NCI-H2171 (cell line): ENCODE results near the gene BBIP1.
"Not testable (repeated sequence)": the region's sequence is repeated elsewhere in the genome, so short reads cannot be mapped to it uniquely, and the experiment has no call there.

Source experiments
- DNase-seq: peaks from one replicate; lab custom pipeline; 2025; lab: John Stamatoyannopoulos, UW

Gene BBIP1

GRCh38 chr10:110919971-110920881 lies 1.2 kb upstream of the BBIP1 start:
- DNase-seq: no peak

GRCh38 chr10:110919349-110919931 lies 460 bp upstream of the BBIP1 start, which contains the start of gene SHOC2:
Gene SHOC2 (plus strand): TSS chr10:110919604. CDS start chr10:110964359, 44,755 bp downstream.
- DNase-seq: peak; percentile 96

- no peak for DNase-seq
Observed at GRCh38 chr10:110918269-110918642, 724 bp downstream of the BBIP1 start.

DNA sequence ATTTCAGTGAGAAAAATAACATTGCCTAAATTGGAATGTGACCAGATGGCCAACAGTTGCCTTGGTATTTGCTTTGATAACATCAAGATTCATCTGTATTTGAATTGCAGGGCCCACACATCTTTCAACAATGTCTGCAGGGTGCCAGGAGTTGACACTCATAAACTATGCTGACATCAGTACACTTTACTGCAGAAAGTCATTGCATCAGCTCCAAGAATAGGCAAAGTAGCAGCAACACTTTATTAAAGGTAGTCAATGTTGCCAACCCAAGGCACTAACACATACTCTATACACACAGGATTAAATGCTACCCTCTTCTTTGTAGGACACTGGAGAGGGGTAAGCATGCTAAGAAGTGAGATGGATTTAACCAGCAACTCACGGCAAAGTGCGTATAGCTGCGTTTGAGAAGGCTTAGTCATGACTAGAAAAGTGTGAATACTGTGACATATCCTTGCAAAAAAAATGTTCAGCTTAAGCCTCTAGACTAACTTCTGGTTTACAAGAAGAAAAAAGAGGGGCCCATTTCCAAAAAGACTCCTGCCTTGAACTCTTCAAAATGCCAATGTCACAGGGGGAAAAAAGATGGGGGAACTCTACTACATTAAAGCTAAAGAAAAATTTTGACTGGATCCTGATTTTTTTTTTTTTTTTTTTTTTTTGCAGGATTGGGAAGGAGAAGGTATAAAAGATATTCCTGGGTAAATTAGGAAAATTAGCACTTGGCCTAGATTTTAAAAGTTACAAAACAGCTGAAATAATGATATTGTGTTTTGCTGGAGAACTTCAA lies 2.2 kb downstream of the BBIP1 start:
- no peak for DNase-seq

- DNase-seq: not testable (repeated sequence)
Observed at GRCh38 chr10:110915600-110915999, 3.4 kb downstream of the BBIP1 start.

- no peak for DNase-seq
Observed at GRCh38 chr10:110915035-110915434, 3.9 kb downstream of the BBIP1 start.

- DNase-seq: no peak
Observed at GRCh38 chr10:110914431-110914830, 4.5 kb downstream of the BBIP1 start.

DNA sequence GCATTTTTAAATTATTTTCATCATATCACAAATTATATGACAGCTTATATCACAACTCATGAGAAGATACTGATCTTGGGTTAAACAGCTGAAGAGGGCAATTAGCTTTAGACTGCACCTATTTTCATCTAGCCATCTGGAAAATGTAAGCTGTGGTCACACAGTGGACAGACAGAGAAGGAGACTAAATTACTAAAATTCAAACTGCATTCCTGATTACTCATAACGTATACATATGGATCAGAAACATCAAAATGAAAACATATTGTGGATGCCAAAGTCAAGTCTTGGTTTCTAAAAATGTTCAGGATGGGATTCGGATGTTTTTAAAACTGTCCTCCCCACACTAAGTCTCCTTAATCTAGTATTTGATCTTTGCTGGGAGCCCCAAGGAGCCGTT lies 6.6 kb downstream of the BBIP1 start:
- no peak for DNase-seq

GRCh38 chr10:110910138-110910537 lies 8.8 kb downstream of the BBIP1 start:
- DNase-seq: no peak

DNA sequence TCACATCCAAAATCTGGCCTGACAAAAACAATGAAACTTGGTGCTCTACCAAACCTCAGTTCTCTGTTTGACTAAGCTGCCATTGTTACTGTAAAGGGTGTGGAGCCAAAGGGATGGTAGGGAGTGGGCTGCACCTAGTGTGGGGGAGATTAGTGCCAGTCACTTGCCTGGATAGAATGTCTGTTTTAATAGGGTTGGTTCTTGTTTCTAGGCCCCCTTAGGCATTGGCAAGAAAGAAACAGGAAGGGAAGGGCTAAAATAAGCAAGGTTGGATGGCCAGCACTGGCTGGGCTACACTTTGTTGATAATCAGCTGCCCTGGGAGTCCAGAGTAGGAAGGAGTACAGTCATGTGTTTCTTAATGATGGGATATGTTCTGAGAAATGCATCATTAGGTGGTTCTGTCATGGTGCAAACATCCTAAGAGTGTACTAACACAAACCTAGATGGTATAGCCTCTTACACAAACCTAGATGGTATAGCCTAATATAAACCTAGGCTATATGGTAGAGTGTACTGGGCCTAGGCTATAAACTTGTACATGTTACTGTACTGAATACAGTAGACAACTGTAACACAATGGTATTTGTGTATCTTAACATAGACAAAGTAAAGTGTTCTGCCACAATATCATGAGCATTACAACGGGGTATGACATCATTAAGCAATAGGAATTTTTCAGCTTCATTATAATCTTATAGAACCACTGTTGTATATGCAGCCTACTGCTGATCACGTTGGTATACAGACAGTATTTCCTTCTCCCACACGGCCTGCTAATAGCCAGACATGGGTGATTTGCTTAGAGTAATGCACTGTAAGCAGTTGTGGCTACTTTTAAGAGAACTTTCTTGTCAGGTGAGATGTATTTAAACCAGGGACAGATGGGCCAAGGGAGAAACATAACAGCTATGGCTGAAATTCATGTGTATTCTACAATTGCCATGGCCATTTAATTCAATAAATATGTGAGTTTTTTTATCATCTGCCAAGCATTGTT lies 15.4 kb downstream of the BBIP1 start:
- DNase-seq: no peak

DNA sequence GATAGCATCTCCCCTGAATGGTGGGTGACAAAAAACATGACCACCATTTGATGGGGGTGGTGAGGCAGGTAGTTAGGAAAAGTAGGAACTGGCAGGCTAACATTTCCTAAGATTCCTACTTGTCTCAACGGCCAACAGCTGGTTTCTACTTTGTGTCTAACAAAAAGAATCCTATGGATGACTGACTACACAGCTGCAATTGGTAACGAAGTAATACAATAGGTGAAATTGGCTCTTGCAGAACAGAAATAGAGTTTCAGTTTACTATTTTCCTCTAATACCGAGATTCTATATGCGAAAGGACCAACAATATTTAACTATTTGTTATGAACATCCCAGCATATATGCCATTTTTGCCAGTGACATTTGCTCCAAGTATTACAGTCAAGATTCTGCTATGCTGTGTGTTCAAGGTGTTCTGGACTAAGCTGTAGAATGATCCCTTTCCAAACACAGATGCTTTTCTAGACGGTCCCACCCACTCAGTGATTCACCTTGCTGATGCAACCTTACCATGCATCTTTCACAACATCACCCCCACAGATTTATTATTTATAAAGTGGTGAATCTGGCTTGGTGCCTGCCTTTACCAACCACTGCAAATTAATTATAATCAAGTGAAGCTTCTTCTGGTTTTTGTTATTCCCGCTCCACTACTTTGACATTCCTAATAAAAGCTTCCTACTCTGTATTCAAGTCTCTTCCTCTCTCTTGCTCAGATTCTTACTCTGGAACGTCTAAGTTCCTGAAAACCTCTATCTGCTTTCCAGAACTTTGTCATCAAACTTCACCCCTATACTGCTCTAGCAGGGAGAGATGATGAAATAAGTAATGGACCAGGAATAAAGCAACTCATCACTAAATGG lies 16.8 kb downstream of the BBIP1 start:
- DNase-seq: no peak

GRCh38 chr10:110900983-110901382 lies 18.0 kb downstream of the BBIP1 start:
- no peak for DNase-seq

DNA sequence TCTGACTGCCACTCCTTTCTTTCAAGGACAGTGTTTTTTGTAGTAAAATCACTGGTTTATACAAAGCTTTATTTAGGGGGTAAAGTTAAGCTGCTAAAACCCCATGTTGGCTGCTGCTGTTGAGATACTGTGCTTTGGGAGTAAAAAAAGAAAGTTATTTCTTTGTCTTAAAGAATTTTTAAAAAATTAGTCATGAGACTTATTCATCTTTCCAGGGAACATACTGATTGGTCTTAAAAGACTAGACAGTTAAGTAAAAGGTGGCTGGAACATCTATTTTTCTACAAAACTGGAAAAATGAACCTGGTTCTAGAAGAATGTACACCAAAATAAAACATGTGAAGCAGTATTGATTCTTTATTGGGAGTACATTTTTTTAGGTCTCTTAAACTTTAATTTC lies 20.6 kb downstream of the BBIP1 start:
- DNase-seq: no peak

DNA sequence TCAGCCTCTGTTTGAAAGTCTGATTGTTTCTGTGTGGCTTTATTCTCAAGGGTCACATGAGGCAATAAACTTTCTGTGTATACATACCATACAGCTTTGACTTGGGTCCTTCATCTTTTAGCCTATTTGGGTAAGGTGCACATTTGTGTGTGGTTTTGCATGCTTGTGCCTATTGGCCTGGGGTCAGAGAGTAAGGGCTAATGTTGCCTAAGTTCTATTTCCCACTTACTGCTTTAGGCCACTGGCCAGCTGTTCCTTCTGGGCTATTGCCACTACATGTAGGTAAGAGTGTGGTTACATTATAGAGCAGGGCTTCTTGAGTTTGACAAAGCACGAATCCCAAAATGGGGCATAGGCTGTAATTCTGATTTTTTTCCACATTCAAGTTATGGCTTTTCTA lies 21.8 kb downstream of the BBIP1 start:
- no peak for DNase-seq

GRCh38 chr10:110893559-110894179 lies 25.3 kb downstream of the BBIP1 start:
- no peak for DNase-seq

DNA sequence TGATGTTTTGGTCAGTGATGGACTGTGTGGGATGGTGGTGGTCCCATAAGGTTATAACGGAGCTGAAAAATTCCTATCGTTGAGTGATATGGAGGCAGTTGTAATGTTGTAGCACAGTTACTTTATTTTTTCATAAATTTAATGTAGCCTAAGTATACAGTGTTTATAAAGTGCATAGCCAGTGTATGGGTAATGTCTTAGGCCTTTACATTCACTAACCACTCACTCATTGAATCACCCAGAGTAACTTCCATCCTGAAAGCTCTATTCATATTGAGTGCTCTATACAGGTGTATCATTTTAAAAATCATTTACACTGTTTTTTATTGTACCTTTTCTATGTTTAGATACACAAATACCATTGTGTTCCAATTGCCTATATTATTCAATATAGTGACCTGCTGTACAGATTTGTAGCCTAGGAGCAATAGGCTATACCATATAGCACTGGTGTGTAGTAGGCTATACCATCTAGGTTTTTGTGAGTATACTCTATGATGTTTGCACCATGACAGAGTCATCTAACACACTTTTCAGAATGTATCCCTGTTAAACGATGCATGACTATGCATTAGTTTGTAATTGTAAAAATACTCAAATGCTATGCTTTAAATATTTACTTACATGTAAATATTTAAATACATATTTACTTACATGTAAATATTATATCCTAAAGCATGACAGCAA lies 26.2 kb downstream of the BBIP1 start:
- no peak for DNase-seq

GRCh38 chr10:110887560-110887959 lies 31.4 kb downstream of the BBIP1 start:
- no peak for DNase-seq

DNA sequence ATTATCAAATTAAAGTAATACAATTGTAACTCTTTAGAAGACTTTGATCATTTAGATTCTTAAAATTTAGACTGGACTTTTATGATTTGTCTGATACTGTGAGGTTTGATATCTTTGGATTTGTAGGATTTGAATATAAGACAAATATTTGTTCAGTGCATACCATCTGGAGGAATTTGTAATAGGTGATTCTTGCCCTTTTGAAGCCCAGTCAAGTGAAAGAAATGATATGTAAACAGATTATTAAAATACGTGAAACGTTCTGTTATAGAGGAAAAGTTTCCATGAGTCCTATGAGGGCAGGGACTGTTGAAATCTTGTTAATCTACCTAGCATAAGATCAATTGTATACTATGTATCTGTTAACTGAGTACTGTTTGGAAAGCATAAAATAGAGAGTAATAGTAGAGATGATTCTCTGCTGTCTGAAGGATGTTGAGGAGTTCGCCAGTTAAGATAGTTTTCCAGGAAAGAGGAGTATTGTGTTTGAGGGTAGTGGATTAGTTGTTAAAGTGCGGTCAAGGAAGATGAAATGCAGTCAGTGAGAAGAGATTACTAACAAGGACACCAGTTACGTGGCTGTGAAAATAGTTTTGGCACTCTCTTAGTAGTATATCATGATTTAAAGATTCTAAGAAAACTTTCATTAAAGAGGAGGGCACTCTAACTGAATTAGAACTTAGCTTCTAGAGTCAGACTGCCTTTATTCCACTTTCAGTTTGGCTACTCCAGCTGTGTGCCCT lies 32.9 kb downstream of the BBIP1 start:
- DNase-seq: no peak

GRCh38 chr10:110883924-110884323 lies 35.1 kb downstream of the BBIP1 start:
- DNase-seq: no peak
